ENCODE data around the gene BTNL8.

- TF ChIP-seq CTCF (IDR thresholded peaks at IDR 0.05) (no peak), POLR2A (IDR thresholded peaks at IDR 0.05) (no peak)
These were observed 24.0 kb downstream of the BTNL8 start for GRCh38 chr5:180922932-180923331.

Measured in upper lobe of left lung (tissue), 4 donors.